OCI-LY7 (cell line): ENCODE measurements around the gene C16orf87. TPM values are rescaled to one million over a fixed set of nuclear protein-coding genes. Genes with fewer than 3 reads are reported as not detected.
A peak's percentile ranks its signal among the peaks of the same experiment; 100 is the strongest.

Source experiments
- BruUV-seq: library from RNA; stranded (reverse); fragments of 400-500 nt; replicated peaks from 2 replicates; lab custom pipeline; 2021; lab: Mats Ljungman, UMichigan
- CTCF ChIA-PET: fragments of 300-600 bp; sonication (Branson Sonifier 250); formaldehyde crosslinking; loops from one replicate; lab custom pipeline; 2022; ENCODE audit warnings: antibody characterized with exemption; ENCODE audit not compliant: unreplicated experiment; lab: Charles Lee
- POLR2A ChIA-PET: fragments of 300-600 bp; sonication (Branson Sonifier 250); formaldehyde crosslinking; loops from one replicate; lab custom pipeline; 2022; ENCODE audit warnings: antibody characterized with exemption; lab: Charles Lee
- DNase-seq: peaks from one replicate; pipeline ENCODE4 v3.0.0-alpha.2; 2015; ENCODE audit warnings: low spot score
- H2AFZ ChIP-seq: fragments of 200-600 bp; sonication (generic), shearing (Covaris generic); 2 replicates; pipeline ENCODE4 v1.6.1; 2014; ENCODE audit warnings: mild to moderate bottlenecking, antibody characterized with exemption, low read length, moderate library complexity
- H3K27ac ChIP-seq: fragments of 200-600 bp; sonication (generic); 2 replicates; pipeline ENCODE4 v1.5.1; 2014; ENCODE audit warnings: mixed run types, low read depth, mild to moderate bottlenecking, moderate library complexity, low read length, inconsistent platforms; ENCODE audit not compliant: poor library complexity, severe bottlenecking
- H3K36me3 ChIP-seq: fragments of 200-600 bp; sonication (generic); 2 replicates; pipeline ENCODE4 v1.6.1; 2014; ENCODE audit warnings: mild to moderate bottlenecking, antibody characterized with exemption, low read length, moderate library complexity, mixed read lengths; ENCODE audit not compliant: insufficient read depth
- H3K4me1 ChIP-seq: fragments of 200-600 bp; sonication (generic); 2 replicates; pipeline ENCODE4 v1.5.1; 2014; ENCODE audit warnings: mild to moderate bottlenecking, low read length; ENCODE audit not compliant: insufficient read depth, poor library complexity, severe bottlenecking
- H3K4me2 ChIP-seq: fragments of 200-600 bp; sonication (generic); 2 replicates; pipeline ENCODE4 v1.6.1; 2014; ENCODE audit warnings: mild to moderate bottlenecking, low read length
- H3K4me3 ChIP-seq: fragments of 200-600 bp; sonication (generic); 2 replicates; pipeline ENCODE4 v1.5.1; 2014; ENCODE audit warnings: mild to moderate bottlenecking, low read depth, low read length; ENCODE audit not compliant: poor library complexity, severe bottlenecking
- H3K79me2 ChIP-seq: fragments of 200-600 bp; sonication (generic); 2 replicates; pipeline ENCODE4 v1.6.1; 2016; ENCODE audit warnings: low read depth, mild to moderate bottlenecking, low read length, moderate library complexity, mixed read lengths; ENCODE audit not compliant: insufficient read depth
- H3K9me2 ChIP-seq: fragments of 200-600 bp; sonication (generic); 2 replicates; pipeline ENCODE4 v1.6.1; 2016; ENCODE audit warnings: mild to moderate bottlenecking, low read length, mixed read lengths; ENCODE audit not compliant: insufficient read depth
- H3K9me3 ChIP-seq: fragments of 200-600 bp; sonication (generic); 2 replicates; pipeline ENCODE4 v1.6.1; 2014; ENCODE audit warnings: mild to moderate bottlenecking, mixed run types, low read length, mixed read lengths
- H4K20me1 ChIP-seq: fragments of 200-600 bp; sonication (generic); 2 replicates; pipeline ENCODE4 v1.6.1; 2014; ENCODE audit warnings: mild to moderate bottlenecking, antibody characterized with exemption, low read length, moderate library complexity, mixed read lengths; ENCODE audit not compliant: insufficient read depth
- CTCF ChIP-seq: fragments of 200-600 bp; sonication (generic); conservative IDR thresholded peaks from 2 replicates; pipeline ENCODE4 v1.5.1; 2014; ENCODE audit warnings: mild to moderate bottlenecking, antibody characterized with exemption, low read length, moderate library complexity, mixed read lengths
- EZH2phosphoT487 ChIP-seq: fragments of 200-600 bp; sonication (generic); IDR thresholded peaks from 2 replicates; pipeline ENCODE4 v1.6.1; 2018; ENCODE audit warnings: low read depth, borderline replicate concordance, mild to moderate bottlenecking, mixed run types, antibody characterized with exemption, low read length, moderate library complexity, mixed read lengths
- intact Hi-C: fragments of 100-400 bp; cut with micrococcal nuclease; formaldehyde crosslinking; loops from one replicate; pipeline ENCODE4 v1.10.0; 2022; ENCODE audit not compliant: unreplicated experiment
- total RNA-seq, 2 experiments: library from RNA; depleted of rRNA in 1 of 2; stranded (reverse); fragments of >200 nt in 1 of 2; shearing (Covaris generic) in 1 of 2; gene quantifications; 2 replicates each; pipeline ENCODE4 v1.2.3, GENCODE V29; 2014 to 2022

Gene C16orf87
- total RNA-seq, 2 experiments from 2014 or later = 9.1 to 21.1 TPM

GRCh38 chr16:46813611-46814010 lies 17.4 kb downstream of the C16orf87 start:
- peaks cover 33% of the 10 kb centered on the region for H3K4me1 ChIP-seq
- TF ChIP-seq CTCF = no peak
- no peak for TF ChIP-seq EZH2phosphoT487
- CTCF ChIA-PET = interaction anchor here (1.1 kb wide), 1 partner anchor 15 kb away, joined by 3 read pairs; no protein-coding TSS in a partner anchor

GRCh38 chr16:46812781-46813540 lies 18.0 kb downstream of the C16orf87 start:
- intact Hi-C loops = no loop called here
- CTCF ChIA-PET = no interaction called here
- TSS peak; percentile 12 for BruUV-seq
- POLR2A ChIA-PET = interaction anchor here (0.7 to 1.9 kb wide), 6 partner anchors 11 to 71 kb away, joined by 3 to 10 read pairs (median 3); partner anchors contain the start of gene GPT2
- DNase-seq = no peak
- Histone ChIP-seq H4K20me1 (peaks cover 4% of the 10 kb centered on the region), H3K9me3 (peaks cover 25% of the 10 kb centered on the region), H3K27ac (peak overlapping the region; percentile 5), H2AFZ (no peak overlapping the region), H3K36me3 (peaks cover 41% of the 10 kb centered on the region), H3K9me2 (no peaks in the 10 kb centered on the region), H3K79me2 (peaks cover 85% of the 10 kb centered on the region), H3K4me2 (no peak overlapping the region), H3K4me3 (no peak overlapping the region), H3K4me1 (peaks cover 40% of the 10 kb centered on the region)
- TF ChIP-seq CTCF (no peak), EZH2phosphoT487 (no peak)

More at GRCh38 chr16:46813611-46814010, 17.4 kb downstream of the C16orf87 start:
- Histone ChIP-seq H3K9me2 (no peaks in the 10 kb centered on the region), H3K9me3 (peaks cover 25% of the 10 kb centered on the region), H3K4me2 (no peak overlapping the region), H3K36me3 (peaks cover 36% of the 10 kb centered on the region), H3K79me2 (peaks cover 78% of the 10 kb centered on the region), H2AFZ (no peak overlapping the region), H3K27ac (no peak overlapping the region), H3K4me3 (no peak overlapping the region), H4K20me1 (no peaks in the 10 kb centered on the region)
- DNase-seq = no peak
- POLR2A ChIA-PET = interaction anchor here (0.7 to 1.9 kb wide), 8 partner anchors 13 to 122 kb away, joined by 3 to 10 read pairs (median 4); partner anchors contain the start of gene GPT2
- no TSS peak for BruUV-seq
- intact Hi-C loops = no loop called here

- H3K36me3 ChIP-seq = peaks cover 50% of the 10 kb centered on the region
- H3K79me2 ChIP-seq = peaks cover 93% of the 10 kb centered on the region
- intact Hi-C loops = no loop called here
Observed at GRCh38 chr16:46811682-46812081, 19.3 kb downstream of the C16orf87 start.

More at GRCh38 chr16:46811682-46812081, 19.3 kb downstream of the C16orf87 start:
- H3K4me1 ChIP-seq = peaks cover 45% of the 10 kb centered on the region
- peaks cover 5% of the 10 kb centered on the region for H4K20me1 ChIP-seq
- no peak overlapping the region for H2AFZ ChIP-seq
- H3K9me3 ChIP-seq = peaks cover 25% of the 10 kb centered on the region
- no peak overlapping the region for H3K27ac ChIP-seq
- H3K4me3 ChIP-seq = no peak overlapping the region
- no TSS peak for BruUV-seq
- CTCF ChIA-PET = no interaction called here
- no peak for TF ChIP-seq EZH2phosphoT487
- TF ChIP-seq CTCF = no peak
- POLR2A ChIA-PET = interaction anchor here (0.9 to 1.3 kb wide), 2 partner anchors 8 to 22 kb away, joined by 3 to 4 read pairs; no protein-coding TSS in a partner anchor
- H3K9me2 ChIP-seq = no peaks in the 10 kb centered on the region
- no peak for DNase-seq
- no peak overlapping the region for H3K4me2 ChIP-seq
